KMS-11 (cell line): Measurements from ENCODE around the gene DCLK3.

Source experiments
- H2AFZ ChIP-seq: fragments of 200-600 bp; sonication (generic); 2 replicates; pipeline ENCODE4 v1.6.1; 2016; ENCODE audit warnings: antibody characterized with exemption, mixed run types, low read depth
- H3K27ac ChIP-seq: fragments of 200-600 bp; sonication (generic); 2 replicates; pipeline ENCODE4 v1.6.1; 2016; ENCODE audit warnings: mild to moderate bottlenecking, mixed run types
- H3K27me3 ChIP-seq: fragments of 200-600 bp; sonication (generic); 2 replicates; pipeline ENCODE4 v1.6.1; 2017; ENCODE audit warnings: mild to moderate bottlenecking, low read depth, mixed run types, moderate library complexity; ENCODE audit not compliant: insufficient read depth
- H3K36me3 ChIP-seq: fragments of 200-600 bp; sonication (generic); 2 replicates; pipeline ENCODE4 v1.6.1; 2017; ENCODE audit warnings: mild to moderate bottlenecking, mixed run types; ENCODE audit not compliant: insufficient read depth
- H3K4me1 ChIP-seq: fragments of 200-600 bp; sonication (generic); 2 replicates; pipeline ENCODE4 v1.6.1; 2016; ENCODE audit warnings: mild to moderate bottlenecking, low read depth, mixed run types; ENCODE audit not compliant: poor library complexity, severe bottlenecking
- H3K4me2 ChIP-seq: fragments of 200-600 bp; sonication (generic); 2 replicates; pipeline ENCODE4 v1.7.0; 2016; ENCODE audit warnings: mild to moderate bottlenecking, mixed run types
- H3K4me3 ChIP-seq: fragments of 200-600 bp; sonication (generic); IDR thresholded peaks from 2 replicates; pipeline ENCODE4 v1.6.1; 2017; ENCODE audit warnings: low read depth, low read length, mixed read lengths; ENCODE audit not compliant: insufficient read depth
- H3K79me2 ChIP-seq: fragments of 200-600 bp; sonication (generic); 2 replicates; pipeline ENCODE4 v1.6.1; 2016; ENCODE audit warnings: low read depth, mixed run types; ENCODE audit not compliant: insufficient read depth
- H3K9ac ChIP-seq: fragments of 200-600 bp; sonication (generic); 2 replicates; pipeline ENCODE4 v1.6.1; 2016; ENCODE audit warnings: mild to moderate bottlenecking, mixed run types
- H4K20me1 ChIP-seq: fragments of 200-600 bp; sonication (generic); 2 replicates; pipeline ENCODE4 v1.6.1; 2016; ENCODE audit warnings: mild to moderate bottlenecking, mixed run types; ENCODE audit not compliant: insufficient read depth
- CTCF ChIP-seq: fragments of 200-600 bp; sonication (generic); conservative IDR thresholded peaks from 2 replicates; pipeline ENCODE4 v1.6.1; 2017; ENCODE audit warnings: low read depth, mild to moderate bottlenecking, antibody characterized with exemption, low read length, moderate library complexity, mixed read lengths

Gene DCLK3

GRCh38 chr3:36763850-36764703 lies at the start of gene DCLK3:
Gene DCLK3, minus strand, starts transcription at chr3:36764553. Its CDS starts 290 bp downstream, at chr3:36764263.
- no peak within 1 kb of the TSS for H2AFZ ChIP-seq
- H4K20me1 ChIP-seq = no peaks in the 10 kb centered on the region
- no peak within 1 kb of the TSS for H3K27ac ChIP-seq
- no peaks in the 10 kb centered on the region for H3K4me1 ChIP-seq
- no peak within 1 kb of the TSS for H3K4me3 ChIP-seq
- TF ChIP-seq CTCF = no peak
- no peaks in the 10 kb centered on the region for H3K36me3 ChIP-seq
- no peak within 1 kb of the TSS for H3K9ac ChIP-seq
- H3K27me3 ChIP-seq = no peaks in the 10 kb centered on the region
- H3K79me2 ChIP-seq = no peaks in the 10 kb centered on the region
- no peak within 1 kb of the TSS for H3K4me2 ChIP-seq

GRCh38 chr3:36813305-36813704 lies 49.0 kb upstream of the DCLK3 start:
- no peaks in the 10 kb centered on the region for H3K27me3 ChIP-seq
- H3K4me2 ChIP-seq = no peak overlapping the region
- H4K20me1 ChIP-seq = no peaks in the 10 kb centered on the region
- no peaks in the 10 kb centered on the region for H3K4me1 ChIP-seq
- H3K36me3 ChIP-seq = no peaks in the 10 kb centered on the region
- no peak overlapping the region for H2AFZ ChIP-seq
- H3K4me3 ChIP-seq = no peak overlapping the region
- TF ChIP-seq CTCF = no peak
- H3K9ac ChIP-seq = no peak overlapping the region
- no peak overlapping the region for H3K27ac ChIP-seq
- H3K79me2 ChIP-seq = no peaks in the 10 kb centered on the region

GRCh38 chr3:36812240-36812639 lies 47.9 kb upstream of the DCLK3 start:
- Histone ChIP-seq H3K9ac (no peak overlapping the region), H3K4me1 (no peaks in the 10 kb centered on the region), H3K4me3 (no peak overlapping the region), H3K36me3 (no peaks in the 10 kb centered on the region), H3K27me3 (no peaks in the 10 kb centered on the region), H3K27ac (no peak overlapping the region), H3K79me2 (no peaks in the 10 kb centered on the region), H2AFZ (no peak overlapping the region), H4K20me1 (no peaks in the 10 kb centered on the region), H3K4me2 (no peak overlapping the region)
- no peak for TF ChIP-seq CTCF

GRCh38 chr3:36811768-36812167 lies 47.4 kb upstream of the DCLK3 start:
- Histone ChIP-seq H3K36me3 (no peaks in the 10 kb centered on the region), H3K4me1 (no peaks in the 10 kb centered on the region), H3K27me3 (no peaks in the 10 kb centered on the region), H3K79me2 (no peaks in the 10 kb centered on the region), H3K9ac (no peak overlapping the region), H3K27ac (no peak overlapping the region), H2AFZ (no peak overlapping the region), H3K4me3 (no peak overlapping the region), H4K20me1 (no peaks in the 10 kb centered on the region), H3K4me2 (no peak overlapping the region)
- TF ChIP-seq CTCF = no peak
